Effector CD8-positive, alpha-beta T cell (primary cell): ENCODE data around the gene EMILIN2.
A peak's percentile ranks its signal among the peaks of the same experiment; 100 is the strongest.

Experiments used
- DNase-seq: peaks from one replicate; lab custom pipeline; 2025; lab: John Stamatoyannopoulos, UW

Gene EMILIN2

DNA sequence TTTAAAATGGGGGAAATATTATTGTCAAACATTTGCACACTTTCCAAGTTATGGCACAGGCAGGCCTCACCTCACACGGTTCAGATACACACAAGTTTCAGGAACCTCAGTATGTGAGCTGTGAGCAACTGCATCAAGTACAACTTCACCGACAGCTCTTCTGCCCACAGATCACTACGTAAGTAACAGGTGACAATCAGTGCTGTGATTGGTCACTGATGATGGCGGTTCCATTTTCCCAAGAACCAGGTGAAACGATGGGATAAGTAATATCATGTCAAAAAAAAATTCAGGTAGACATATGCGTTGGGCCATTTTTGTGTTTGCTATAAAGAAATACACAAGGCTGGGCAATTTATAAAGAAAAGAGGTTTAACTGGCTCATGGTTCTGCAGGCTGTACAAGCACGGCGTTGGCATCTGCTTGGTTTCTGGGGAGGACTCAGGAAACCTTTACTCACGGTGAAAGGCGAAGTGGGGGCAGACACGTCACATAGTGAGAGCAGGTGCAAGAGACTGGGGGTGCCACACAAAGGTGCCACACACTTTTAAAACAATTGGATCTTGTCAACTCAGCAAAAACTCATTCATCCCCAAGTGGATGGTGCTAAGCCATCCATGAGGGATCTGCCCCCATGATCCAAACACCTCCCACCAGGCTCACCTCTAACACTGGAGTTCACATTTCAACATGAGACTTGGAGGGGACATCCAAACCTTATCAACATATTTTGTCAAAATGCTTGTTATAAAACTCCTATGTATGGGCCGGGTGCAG, 108.3 kb downstream of the EMILIN2 start:
- no peak for DNase-seq

DNA sequence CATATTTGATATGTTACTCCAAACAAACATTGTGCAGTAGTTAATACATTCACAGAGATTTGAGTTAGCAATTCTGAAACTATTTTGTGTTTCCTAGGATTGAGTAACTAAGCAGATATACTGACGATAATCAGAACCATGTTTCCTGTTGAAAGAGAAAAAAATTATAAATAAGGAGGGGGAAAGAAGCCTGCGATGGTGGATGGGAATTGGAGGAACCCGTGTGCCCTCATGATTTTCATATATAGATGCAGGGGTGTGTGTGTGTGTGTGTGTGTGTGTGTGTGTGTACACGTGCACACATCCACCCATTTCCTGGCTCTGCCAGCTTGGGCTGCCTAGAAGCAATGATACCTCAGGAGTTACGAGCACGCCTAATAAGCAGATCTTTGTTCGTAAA, 109.2 kb downstream of the EMILIN2 start:
- no peak for DNase-seq

DNA sequence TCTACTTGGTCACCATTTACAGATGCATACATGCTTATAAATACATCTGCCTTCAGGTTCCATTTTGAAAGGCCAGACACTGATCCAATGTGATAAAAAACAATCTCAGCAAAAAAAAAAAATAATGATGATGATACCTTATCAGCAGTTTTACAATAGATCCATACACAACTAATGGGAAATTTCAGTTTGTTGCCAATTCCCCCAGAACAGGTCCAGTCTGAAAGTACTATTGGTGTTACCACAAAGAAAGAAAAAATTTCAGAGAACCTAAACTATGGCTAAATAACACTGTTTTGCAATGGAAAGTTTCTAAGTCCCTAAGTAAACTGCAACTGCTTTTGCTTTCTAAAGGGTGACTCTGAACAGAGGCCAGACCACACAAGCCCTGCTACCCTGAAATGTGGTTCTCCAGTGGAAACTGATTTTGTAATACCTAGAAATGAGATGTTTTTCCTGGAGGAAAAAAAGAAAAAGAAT, 112.1 kb downstream of the EMILIN2 start:
- DNase-seq, result no peak

DNA sequence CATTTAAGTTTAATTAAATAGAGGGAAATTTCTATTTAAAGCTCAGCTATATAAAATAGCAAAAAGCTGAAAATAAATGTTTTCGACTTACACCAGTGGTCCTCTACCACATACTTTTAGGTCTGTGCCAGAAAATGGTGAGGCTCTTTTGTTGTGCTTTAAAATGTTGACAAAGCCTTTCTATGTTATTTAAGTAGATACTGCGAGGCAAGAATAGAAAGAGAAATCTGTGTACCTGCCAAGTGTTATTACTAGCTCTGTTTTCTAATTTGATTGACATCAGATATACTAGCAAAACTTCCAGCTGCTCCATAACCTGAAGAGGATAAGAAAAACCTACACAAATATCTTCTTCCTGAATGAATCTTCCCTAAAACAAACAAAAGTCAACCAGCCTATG, 112.5 kb downstream of the EMILIN2 start:
- no peak for DNase-seq

DNA sequence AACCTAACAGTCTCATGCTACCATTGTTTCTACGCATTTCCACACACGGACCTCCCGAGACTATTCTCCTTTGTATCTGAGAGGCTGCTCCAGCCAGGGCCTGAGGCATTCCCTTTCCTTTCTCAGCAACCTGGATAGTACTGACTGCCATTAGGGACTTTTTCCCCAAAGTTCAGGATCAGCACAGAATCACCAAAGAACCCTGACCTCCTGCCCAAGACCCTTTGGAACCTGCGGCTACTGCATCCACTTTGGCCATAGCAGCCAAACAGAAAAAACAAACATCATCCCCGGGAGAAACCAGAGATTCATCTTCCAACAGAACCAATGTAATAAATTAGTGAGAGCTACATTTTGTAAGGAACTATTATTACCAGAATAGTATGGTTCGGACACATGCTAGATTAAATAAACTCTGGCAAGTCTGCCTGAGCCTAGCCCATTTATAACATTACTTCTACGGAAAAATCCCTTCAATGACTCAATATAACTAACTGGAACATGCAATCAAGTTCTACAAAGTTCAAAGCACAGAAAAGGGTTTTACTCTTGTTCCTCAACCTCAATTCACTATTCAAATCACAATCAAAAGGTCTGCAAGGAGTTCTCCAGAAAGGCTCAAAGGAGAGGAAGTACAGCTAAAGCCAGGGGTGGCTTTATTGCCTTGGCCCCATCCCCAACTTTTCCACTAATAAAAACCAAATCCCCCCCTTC, 114.3 kb downstream of the EMILIN2 start:
- no peak for DNase-seq

DNA sequence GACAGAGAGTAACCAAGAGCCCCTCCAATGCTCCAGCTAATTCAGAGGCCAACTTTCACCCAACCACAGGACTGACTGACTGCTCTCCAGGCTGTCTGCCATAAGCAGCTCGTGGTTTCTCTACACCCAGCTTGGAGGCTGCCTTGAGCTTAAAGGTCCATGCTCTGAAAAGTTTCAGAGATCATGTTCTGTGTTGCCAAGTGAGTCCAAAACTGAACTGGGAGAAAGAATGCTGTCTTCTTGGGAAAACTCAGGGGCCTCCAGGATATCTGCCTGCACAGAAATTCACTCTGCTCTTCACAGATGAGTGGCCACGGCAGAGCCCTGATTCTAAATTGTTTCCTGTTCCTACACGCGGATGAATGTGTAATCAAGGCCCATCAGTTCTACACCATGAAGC, 115.0 kb downstream of the EMILIN2 start:
- no peak for DNase-seq

GRCh38 chr18:2963048-2963447, 116.2 kb downstream of the EMILIN2 start:
- peak; percentile 14 for DNase-seq

DNA sequence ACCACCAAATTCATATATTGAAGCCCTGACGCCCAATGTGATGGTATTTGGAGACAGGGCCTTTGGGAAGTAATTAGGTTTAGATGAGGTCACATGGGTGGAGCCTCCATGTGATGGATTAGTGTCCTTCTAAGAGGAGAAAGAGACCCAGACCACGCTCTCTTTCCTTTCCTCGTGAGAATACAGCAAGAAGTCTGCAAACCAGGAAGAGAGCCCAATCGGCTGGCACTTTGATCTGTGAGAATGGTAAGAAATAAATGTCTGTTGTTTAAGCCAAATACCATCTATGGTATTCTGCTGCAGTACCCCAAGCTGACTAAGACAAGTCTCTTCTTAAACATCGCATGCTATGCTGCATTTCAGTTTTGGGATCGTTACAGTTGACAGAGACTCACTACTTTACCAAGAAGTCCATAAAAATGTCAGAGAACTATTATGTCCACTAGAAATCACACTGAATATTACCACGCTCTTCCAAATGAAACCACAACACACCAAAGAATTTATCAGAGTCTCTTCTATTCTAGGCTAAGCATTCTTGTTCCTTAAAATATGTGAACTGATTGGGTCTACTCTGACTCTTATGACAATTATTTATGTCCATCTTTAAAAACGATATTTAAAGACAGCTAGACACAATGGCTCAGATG, 117.7 kb downstream of the EMILIN2 start:
- DNase-seq, result no peak
